ENCODE measurements around the gene PAQR5.
"Not testable (repeated sequence)": the region's sequence is repeated elsewhere in the genome, so short reads cannot be mapped to it uniquely, and the experiment has no call there.

Gene PAQR5

GRCh38 chr15:69314736-69315135 lies 16.0 kb downstream of the PAQR5 start:
- DNase-seq (ENCODE audit: low read depth in 1 of 2, low spot score in 1 of 2), result no peak

DNA sequence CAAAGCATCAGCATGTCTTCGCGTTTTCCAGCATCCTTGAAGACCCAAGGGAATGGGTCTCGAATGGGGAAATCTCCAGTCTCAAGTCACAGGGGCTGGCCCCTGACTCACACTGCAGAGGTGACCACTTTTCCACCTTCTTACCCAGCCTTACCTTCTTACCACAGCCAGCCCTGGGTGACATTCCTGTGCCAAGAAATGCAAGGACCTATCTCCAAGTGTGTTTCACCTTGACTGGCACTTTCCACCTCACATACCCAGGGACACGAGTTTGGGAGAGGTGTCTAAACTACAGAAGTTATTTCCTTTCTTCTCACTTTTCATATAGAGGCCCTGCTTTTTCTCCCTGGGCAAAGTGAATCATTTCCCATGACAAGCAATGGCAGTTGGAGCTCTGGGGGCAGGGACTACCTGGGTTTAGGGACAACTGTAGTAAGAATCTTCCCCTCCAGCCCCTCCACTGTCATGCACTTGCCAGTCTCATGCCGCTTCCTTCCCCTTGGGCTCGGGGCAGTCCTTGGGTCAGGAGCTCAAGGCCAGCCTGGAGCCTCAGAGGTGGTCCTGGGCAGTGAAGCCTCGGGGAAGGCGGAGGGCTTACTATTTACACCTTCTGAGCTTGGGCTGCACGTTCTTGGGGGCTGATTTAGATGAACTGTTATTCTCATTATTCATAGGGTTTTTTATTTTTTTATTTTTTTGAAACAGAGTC lies 16.8 kb downstream of the PAQR5 start:
- DNase-seq (ENCODE audit: low read depth in 1 of 2, low spot score in 1 of 2), result no peak

GRCh38 chr15:69316291-69316690 lies 17.6 kb downstream of the PAQR5 start:
- DNase-seq (ENCODE audit: low read depth in 1 of 2, low spot score in 1 of 2), result no peak

DNA sequence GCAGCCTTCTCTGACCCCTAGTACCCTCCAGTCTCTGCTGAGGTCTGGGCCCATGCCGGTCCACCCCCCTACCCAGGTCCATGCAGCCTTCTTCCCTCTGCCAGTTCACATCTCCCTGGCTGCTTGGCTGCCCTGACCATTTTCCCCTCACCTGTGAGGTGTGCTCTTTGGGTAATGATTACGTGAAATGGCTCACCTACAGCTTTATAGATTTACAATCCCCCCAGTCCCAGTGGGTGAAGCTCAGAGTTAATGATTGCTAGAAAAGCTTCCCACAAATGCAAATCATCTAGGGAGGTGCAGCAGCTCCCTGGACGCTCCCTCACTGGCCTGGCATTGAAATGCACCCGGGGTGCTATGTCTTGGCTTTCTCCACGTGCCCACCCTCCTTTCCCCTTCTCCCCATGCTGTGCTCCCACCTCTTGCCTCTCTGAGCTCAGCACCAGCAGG lies 18.7 kb downstream of the PAQR5 start:
- DNase-seq (ENCODE audit: low read depth in 1 of 2, low spot score in 1 of 2), result no peak

DNA sequence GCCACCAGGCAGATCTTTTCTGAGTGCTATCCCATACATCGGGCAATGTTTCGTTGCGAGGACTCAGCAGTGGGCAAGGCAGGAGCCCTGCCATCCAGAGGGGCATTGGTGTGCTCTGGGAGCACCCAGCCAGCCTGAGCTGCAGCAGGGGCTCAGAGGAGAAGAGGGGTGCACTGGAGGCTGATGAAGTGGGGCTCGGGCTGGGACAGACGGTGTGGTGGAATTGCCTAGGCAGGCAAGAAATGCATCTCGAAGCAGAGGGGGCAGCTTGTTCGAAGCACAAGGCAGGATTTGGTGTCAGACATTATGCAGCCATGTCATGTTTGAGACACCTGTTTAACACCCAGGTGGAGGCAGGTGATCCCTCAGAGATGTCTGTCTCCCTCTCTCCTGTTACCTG lies 19.3 kb downstream of the PAQR5 start:
- DNase-seq (ENCODE audit: low read depth in 1 of 2, low spot score in 1 of 2), result no peak

DNA sequence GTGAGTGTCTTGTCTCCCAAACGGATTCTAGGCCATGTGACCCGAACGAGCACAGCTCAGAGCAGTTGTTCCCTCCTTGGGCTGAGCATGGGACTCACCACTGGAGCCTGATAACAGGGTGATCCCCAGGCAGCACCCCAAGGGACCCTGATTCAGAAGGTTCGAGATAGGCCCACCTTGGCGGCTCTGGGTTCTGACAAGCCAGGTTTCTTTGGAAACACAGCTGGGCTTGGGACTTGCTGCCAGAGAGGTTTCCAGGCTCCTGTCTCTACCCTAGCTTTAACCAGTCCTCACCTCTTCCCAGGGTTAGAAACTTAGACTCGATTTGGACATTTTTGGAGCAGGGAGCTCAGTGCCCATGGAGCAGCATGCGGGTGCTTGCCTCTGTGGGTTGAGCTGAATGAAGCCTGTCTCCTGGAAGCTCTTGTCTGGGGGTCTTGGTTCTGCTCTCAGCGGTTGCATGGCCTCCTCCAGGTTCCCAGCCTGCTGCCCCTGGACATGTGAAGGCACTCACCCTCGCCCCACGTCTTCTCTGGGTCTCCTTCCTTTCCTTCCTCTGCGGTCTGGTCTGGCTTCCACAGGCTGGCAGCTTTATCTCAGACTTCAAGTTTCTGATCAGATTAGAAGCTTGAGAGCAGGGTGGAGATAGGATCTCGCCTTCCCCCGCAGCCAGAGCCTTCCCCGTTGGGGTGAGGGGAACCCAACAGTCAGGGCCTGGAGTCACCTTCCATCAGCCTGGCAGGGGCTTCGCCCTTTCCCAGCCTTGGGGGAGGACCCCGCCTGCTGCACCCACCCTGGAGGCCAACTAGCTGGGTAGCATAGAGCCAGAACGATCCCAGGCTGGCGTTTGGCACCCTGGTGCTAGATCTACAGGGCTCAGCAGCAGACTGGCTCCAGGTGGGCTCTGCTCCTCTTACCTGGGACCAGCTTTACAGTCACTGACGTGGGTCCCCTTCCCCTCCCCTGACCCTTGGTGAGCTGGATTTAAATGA lies 21.0 kb downstream of the PAQR5 start:
- no peak for DNase-seq (ENCODE audit: low read depth in 1 of 2, low spot score in 1 of 2)

- no peak for DNase-seq (ENCODE audit: low read depth in 1 of 2, low spot score in 1 of 2)
These were observed 22.4 kb downstream of the PAQR5 start for GRCh38 chr15:69320977-69321554.

GRCh38 chr15:69323893-69324430 lies 25.2 kb downstream of the PAQR5 start:
- no peak for DNase-seq (ENCODE audit: low read depth in 1 of 2, low spot score in 1 of 2)

GRCh38 chr15:69324565-69324964 lies 25.9 kb downstream of the PAQR5 start:
- no peak for DNase-seq (ENCODE audit: low read depth in 1 of 2, low spot score in 1 of 2)

- no peak for DNase-seq (ENCODE audit: low read depth in 1 of 2, low spot score in 1 of 2)
These were observed 26.8 kb downstream of the PAQR5 start for GRCh38 chr15:69325456-69325971.

DNA sequence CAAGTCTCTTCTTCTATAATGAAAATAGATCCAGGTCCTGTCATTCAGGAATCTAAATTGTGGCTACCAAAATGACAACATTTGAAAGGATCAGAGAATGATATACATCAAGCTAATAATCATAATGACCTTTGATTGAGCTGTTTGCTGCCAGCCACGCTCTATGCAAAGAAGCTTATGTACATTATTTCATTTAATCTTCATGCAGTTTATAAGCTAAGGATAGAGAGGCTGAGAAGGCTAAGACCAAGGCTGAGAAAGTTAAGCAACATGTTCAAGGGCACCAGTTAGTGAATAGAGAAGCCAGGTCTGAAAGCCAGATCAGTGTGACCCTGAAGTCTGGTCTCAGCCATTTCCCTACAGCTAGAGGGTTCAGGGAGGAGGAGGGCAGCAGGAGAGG lies 29.4 kb downstream of the PAQR5 start:
- no peak for DNase-seq (ENCODE audit: low read depth in 1 of 2, low spot score in 1 of 2)

DNA sequence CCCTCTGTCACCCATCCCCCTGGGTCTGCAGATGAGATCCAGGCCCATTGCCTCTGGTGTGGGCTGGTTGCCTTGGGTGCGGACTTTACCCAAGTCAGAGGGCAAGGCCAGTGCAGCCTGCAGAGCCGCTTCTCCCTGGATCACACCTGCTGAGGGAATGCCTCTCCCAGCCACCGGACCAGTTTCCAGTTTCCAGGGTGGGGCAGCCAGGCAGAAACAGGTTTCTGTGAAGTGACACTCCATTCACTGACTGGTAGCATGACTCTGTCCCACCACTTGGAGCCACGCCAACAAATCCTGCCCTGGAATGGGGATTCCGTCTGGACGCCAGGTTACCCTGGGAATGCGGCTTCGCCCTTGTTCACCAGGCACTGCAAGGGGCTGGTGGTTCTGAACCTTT lies 30.0 kb downstream of the PAQR5 start:
- no peak for DNase-seq (ENCODE audit: low read depth in 1 of 2, low spot score in 1 of 2)

GRCh38 chr15:69337138-69337537 lies 38.4 kb downstream of the PAQR5 start:
- DNase-seq (ENCODE audit: low read depth in 1 of 2, low spot score in 1 of 2), result no peak

DNA sequence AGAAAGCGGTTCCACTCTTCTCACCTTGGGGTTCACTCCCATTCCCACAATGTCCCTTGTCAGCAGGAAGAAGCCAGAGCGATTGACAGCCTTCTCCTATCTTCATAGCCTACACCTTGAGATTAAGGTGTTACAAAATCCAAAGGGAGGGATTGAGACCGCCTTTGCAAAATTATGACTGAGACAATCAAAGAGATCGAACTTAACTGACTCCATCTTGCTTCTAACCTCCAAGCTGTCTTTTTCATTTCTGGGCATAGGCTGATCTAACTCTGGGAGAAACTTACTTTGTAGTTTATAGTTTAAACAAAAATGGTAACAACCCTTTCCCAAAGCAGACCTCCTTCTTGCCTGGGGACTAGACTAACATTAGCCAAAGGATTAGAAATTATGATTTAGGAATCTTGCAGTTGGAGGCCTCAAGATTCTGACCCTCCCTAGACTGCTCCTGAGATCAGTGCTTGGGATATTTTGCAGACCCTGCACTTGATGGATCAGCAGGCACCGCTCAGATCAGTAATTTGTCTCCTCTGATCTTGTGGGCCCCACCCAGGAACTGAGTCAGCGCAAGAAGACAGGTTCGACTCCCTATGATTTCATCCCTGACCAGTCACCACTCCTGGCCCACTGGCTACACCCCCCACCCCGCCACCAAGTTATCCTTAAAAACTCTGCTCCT lies 40.0 kb downstream of the PAQR5 start:
- DNase-seq (ENCODE audit: low read depth in 1 of 2, low spot score in 1 of 2), result no peak

GRCh38 chr15:69339214-69339543 lies 40.5 kb downstream of the PAQR5 start:
- DNase-seq (ENCODE audit: low read depth in 1 of 2, low spot score in 1 of 2), result not testable (repeated sequence)

DNA sequence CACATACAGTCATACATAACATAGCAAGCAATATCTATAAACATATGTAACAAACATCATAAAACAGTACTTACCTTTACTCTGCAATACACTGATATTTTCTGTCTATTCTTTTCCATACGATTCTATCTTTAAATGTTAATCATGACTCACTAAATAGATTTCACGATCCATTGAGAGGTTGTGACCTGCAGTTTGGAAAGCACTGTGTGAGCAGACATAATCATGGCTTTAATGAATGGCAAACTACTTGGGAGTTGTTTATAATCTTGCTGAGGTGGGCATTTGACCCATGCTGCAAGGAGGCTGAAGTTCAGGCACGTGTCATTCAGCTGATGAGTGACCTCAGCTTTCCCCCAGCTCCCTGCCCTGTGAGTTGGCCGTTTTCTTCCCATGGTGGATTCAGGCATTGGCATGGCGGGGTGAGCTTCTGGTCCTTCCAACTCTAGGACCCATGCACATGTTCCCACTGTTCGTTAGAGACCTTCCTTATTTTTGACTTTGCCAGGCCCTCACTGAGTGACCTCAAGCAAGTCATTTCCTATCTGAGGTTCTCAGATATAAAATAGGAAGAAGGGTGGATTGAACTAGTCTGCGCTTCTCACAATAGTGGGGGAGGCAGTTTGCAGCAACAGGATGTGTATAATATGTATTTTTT lies 41.7 kb downstream of the PAQR5 start:
- no peak for DNase-seq (ENCODE audit: low read depth in 1 of 2, low spot score in 1 of 2)

DNA sequence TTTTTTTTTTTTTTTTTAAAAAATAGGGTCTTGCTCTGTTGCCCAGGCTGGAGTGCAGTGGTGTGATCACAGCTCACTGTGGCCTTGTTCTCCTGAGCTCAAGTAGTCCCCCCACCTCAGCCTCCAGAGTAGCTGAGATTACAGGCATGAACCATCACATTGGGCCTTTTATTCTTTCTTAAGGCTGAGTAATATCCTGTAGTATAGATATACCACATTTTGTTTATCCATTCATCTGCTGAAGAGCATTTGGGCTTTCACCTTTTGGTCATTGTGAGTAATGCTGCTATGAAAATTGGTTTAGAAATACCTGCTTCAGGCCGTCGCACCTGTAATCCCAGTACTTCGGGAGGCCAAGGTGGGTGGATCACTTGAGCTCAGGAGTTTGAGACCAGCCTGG lies 42.6 kb downstream of the PAQR5 start:
- no peak for DNase-seq (ENCODE audit: low read depth in 1 of 2, low spot score in 1 of 2)

DNA sequence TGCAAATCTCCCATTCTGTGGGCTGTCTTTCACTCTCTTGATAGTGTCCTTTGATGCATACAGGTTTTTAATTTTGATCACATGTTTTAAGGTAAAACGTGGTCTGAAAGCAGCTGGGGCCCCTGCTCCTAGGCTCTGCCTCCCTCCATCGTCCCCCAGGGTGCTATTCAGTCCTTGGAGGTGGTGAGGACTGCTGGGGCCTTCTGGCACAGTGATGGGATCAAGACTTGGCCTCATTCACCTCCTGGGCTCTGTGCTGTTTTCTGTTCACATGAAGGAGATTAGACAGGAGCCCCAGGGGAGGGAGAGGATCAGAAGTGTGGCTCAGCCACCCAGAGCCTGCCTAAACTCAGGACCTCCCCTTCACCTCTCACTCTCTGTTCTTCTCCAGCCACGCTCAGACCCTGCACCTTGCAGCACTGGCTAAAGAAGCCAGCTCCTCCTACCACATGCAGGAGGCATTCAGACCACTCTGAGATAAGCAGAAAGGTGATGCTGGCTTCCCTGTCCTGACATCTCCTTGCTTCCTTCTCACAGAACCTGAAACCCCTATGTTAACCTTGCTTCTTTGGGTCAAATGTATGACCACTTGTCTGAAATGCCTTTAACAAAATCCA lies 43.9 kb downstream of the PAQR5 start:
- DNase-seq (ENCODE audit: low read depth in 1 of 2, low spot score in 1 of 2), result no peak

- no peak for DNase-seq (ENCODE audit: low read depth in 1 of 2, low spot score in 1 of 2)
These were observed 44.4 kb downstream of the PAQR5 start for GRCh38 chr15:69343133-69343532.

DNA sequence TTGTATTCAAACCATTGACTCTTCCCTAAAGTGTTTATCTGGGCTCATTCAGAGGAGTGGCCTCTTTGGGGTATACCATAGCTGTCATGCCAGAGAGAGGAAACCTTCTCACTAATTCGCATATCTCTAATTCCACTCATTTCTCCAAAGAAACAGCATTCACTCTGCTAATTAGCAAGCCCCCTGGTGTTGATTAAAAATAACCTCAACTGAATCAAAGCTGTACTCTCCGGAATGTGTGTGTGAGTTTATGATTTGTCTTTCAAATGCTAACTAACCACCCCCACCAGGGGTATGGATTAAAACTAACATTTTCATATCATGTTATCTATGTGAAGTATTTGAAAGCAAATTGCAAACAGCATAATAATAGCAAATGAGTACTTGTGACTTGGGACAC lies 45.5 kb downstream of the PAQR5 start:
- no peak for DNase-seq (ENCODE audit: low read depth in 1 of 2, low spot score in 1 of 2)

Data from activated T-helper 1 cell treated with anti-CD3 and anti-CD28 coated beads, Interleukin-2, amount 50 U/mL, for 16 hours (primary cell).